Loucy (cell line): ENCODE measurements around the gene NCAPD2.

Experiments
- H2AFZ ChIP-seq: fragments of 200-600 bp; sonication (generic); 2 replicates; pipeline ENCODE4 v1.6.0; 2016; ENCODE audit warnings: antibody characterized with exemption, mild to moderate bottlenecking, low read length, moderate library complexity
- H3F3A ChIP-seq: fragments of 200-600 bp; 2 replicates; pipeline ENCODE4 v1.6.0; 2016; ENCODE audit warnings: antibody characterized with exemption, low read depth, mild to moderate bottlenecking
- H3K27me3 ChIP-seq: fragments of 200-600 bp; sonication (generic); 2 replicates; pipeline ENCODE4 v1.6.1; 2014; ENCODE audit warnings: low read length, mild to moderate bottlenecking; ENCODE audit not compliant: insufficient read depth, poor library complexity, severe bottlenecking
- H3K36me3 ChIP-seq: fragments of 200-600 bp; sonication (generic); 2 replicates; pipeline ENCODE4 v1.6.1; 2016; ENCODE audit warnings: low read length; ENCODE audit not compliant: insufficient read depth
- H3K4me1 ChIP-seq: fragments of 200-600 bp; sonication (generic); 2 replicates; pipeline ENCODE4 v1.5.1; 2014; ENCODE audit warnings: low read length, mild to moderate bottlenecking; ENCODE audit not compliant: insufficient read depth, poor library complexity, severe bottlenecking
- H3K4me2 ChIP-seq: fragments of 200-600 bp; sonication (generic); 2 replicates; pipeline ENCODE4 v1.6.0; 2014; ENCODE audit warnings: antibody characterized with exemption, low read length, low read depth, mild to moderate bottlenecking; ENCODE audit not compliant: poor library complexity, severe bottlenecking
- H3K4me3 ChIP-seq: fragments of 200-600 bp; sonication (generic); 2 replicates; pipeline ENCODE4 v1.5.1; 2014; ENCODE audit warnings: low read length, mild to moderate bottlenecking, mixed read lengths; ENCODE audit not compliant: poor library complexity, severe bottlenecking
- H3K79me2 ChIP-seq: fragments of 200-600 bp; sonication (generic); 2 replicates; pipeline ENCODE4 v1.6.1; 2014; ENCODE audit warnings: low read length; ENCODE audit not compliant: insufficient read depth
- H3K9ac ChIP-seq: fragments of 200-600 bp; sonication (generic); 2 replicates; pipeline ENCODE4 v1.6.0; 2014; ENCODE audit warnings: mild to moderate bottlenecking, low read depth, low read length, moderate library complexity; ENCODE audit not compliant: poor library complexity, severe bottlenecking
- H3K9me2 ChIP-seq: fragments of 200-600 bp; sonication (generic); replicated peaks from 2 replicates; pipeline ENCODE4 v1.6.1; 2016; ENCODE audit warnings: low read depth, low read length, mixed read lengths
- H3K9me3 ChIP-seq: fragments of 200-600 bp; sonication (generic); 2 replicates; pipeline ENCODE4 v1.6.1; 2014; ENCODE audit warnings: mild to moderate bottlenecking, antibody characterized with exemption, low read length, low read depth; ENCODE audit not compliant: insufficient read depth
- H4K20me1 ChIP-seq: fragments of 200-600 bp; sonication (generic); 2 replicates; pipeline ENCODE4 v1.6.0; 2014; ENCODE audit warnings: antibody characterized with exemption, low read length, mild to moderate bottlenecking; ENCODE audit not compliant: insufficient read depth, poor library complexity, severe bottlenecking
- CTCF ChIP-seq: fragments of 200-600 bp; sonication (generic); conservative IDR thresholded peaks from 2 replicates; pipeline ENCODE4 v1.5.1; 2014; ENCODE audit warnings: mild to moderate bottlenecking, antibody characterized with exemption, low read length
- EZH2phosphoT487 ChIP-seq: fragments of 200-600 bp; IDR thresholded peaks from 2 replicates; pipeline ENCODE4 v1.6.1; 2018; ENCODE audit warnings: antibody characterized with exemption, mild to moderate bottlenecking, moderate library complexity, borderline replicate concordance

The NCAPD2 gene, protein sequence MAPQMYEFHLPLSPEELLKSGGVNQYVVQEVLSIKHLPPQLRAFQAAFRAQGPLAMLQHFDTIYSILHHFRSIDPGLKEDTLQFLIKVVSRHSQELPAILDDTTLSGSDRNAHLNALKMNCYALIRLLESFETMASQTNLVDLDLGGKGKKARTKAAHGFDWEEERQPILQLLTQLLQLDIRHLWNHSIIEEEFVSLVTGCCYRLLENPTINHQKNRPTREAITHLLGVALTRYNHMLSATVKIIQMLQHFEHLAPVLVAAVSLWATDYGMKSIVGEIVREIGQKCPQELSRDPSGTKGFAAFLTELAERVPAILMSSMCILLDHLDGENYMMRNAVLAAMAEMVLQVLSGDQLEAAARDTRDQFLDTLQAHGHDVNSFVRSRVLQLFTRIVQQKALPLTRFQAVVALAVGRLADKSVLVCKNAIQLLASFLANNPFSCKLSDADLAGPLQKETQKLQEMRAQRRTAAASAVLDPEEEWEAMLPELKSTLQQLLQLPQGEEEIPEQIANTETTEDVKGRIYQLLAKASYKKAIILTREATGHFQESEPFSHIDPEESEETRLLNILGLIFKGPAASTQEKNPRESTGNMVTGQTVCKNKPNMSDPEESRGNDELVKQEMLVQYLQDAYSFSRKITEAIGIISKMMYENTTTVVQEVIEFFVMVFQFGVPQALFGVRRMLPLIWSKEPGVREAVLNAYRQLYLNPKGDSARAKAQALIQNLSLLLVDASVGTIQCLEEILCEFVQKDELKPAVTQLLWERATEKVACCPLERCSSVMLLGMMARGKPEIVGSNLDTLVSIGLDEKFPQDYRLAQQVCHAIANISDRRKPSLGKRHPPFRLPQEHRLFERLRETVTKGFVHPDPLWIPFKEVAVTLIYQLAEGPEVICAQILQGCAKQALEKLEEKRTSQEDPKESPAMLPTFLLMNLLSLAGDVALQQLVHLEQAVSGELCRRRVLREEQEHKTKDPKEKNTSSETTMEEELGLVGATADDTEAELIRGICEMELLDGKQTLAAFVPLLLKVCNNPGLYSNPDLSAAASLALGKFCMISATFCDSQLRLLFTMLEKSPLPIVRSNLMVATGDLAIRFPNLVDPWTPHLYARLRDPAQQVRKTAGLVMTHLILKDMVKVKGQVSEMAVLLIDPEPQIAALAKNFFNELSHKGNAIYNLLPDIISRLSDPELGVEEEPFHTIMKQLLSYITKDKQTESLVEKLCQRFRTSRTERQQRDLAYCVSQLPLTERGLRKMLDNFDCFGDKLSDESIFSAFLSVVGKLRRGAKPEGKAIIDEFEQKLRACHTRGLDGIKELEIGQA (N-terminal part only)

DNA sequence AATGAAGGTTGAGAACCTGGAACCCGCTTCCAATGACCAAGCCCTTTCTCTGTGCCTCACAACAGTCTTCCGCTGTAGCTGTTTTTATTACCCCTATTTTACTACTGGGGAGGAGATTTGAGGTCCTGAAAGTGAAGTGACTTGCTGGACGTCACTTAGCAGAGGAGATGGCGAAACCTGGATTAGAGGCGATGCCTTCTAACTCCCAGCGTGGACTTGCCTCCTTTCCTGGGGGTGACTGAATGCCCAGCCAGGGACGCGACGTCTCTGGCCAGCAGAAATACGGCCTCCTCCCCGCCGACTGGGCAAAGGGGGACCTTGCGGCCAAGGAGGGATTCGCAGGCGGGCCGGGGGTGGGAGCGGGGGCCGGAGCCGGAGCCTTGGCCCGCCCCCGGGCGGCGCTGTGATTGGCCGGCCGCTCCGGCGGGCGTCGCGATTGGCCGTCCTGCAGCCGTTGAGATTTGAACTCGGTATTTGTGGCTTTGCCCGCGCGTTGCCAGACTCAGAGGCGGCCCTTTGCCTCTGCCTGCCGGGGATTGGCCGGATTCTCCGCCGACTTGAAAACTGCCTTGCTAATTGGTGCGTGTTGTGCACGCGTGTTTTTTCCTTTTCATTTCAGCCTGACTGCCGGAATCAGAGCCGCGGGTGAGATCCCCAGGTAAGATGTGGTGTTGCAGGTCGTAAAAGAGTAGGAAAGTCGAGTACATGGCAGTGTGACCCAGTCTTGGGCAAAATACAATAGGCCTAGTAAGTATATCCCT lies at the start of gene NCAPD2:
Gene NCAPD2 (plus strand): TSS at position 606 of the 761 bp plus-strand sequence. CDS start 997 bp downstream, outside the sequence.
- Histone ChIP-seq H3K9ac (peak within 1 kb of the TSS; percentile 98), H3K4me2 (peak within 1 kb of the TSS; percentile 93), H3K9me2 (no peaks in the 10 kb centered on the region), H3F3A (peaks cover 13% of the 10 kb centered on the region), H3K4me1 (peaks cover 40% of the 10 kb centered on the region), H2AFZ (peak within 1 kb of the TSS; percentile 56), H3K4me3 (peak within 1 kb of the TSS; percentile 91), H3K79me2 (peaks cover 61% of the 10 kb centered on the region), H3K9me3 (no peaks in the 10 kb centered on the region), H4K20me1 (peaks cover 31% of the 10 kb centered on the region), H3K36me3 (peaks cover 20% of the 10 kb centered on the region; the same call in 1 of the 2 replicates), H3K27me3 (no peaks in the 10 kb centered on the region)
- no peak; the same call in 1 of the 2 replicates for TF ChIP-seq CTCF
- TF ChIP-seq EZH2phosphoT487, result no peak

DNA sequence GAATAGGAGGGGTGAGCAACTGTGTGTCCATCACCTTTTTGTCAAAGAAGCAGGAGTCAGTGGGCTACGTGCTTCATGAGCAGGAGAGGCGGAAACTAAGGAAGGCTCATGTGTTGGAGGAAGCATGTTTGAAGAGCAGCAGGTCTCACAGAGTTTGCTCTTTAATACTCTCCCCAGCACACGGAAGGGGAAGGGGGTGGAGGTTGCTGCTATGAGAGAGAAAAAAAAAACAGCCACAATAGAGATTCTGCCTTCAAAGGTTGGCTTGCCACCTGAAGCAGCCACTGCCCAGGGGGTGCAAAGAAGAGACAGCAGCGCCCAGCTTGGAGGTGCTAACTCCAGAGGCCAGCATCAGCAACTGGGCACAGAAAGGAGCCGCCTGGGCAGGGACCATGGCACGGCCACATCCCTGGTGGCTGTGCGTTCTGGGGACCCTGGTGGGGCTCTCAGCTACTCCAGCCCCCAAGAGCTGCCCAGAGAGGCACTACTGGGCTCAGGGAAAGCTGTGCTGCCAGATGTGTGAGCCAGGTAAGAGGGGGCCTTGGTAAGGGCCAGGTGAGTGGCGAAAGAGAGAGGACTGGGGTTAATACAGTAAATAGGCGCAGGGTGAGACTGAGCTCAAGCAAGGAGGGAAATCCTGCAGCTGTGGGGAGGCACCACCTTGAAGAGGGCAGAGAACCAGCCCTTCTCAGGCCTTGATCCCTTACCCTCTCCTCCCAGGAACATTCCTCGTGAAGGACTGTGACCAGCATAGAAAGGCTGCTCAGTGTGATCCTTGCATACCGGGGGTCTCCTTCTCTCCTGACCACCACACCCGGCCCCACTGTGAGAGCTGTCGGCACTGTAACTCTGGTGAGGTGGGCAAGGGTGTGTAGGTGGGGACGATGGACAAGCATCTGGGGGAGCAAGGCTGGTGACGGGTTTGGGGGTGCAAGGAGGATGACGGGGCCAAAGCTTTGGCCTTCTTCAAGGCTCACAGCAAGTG lies 48.9 kb upstream of the NCAPD2 start, which contains the start of gene CD27:
Gene CD27 (plus strand): TSS at position 252 of the 985 bp plus-strand sequence. CDS start 141 bp downstream, at position 393.
- Histone ChIP-seq H3K79me2 (peaks cover 2% of the 10 kb centered on the region; the same call in 1 of the 2 replicates), H3K4me1 (peaks cover 22% of the 10 kb centered on the region), H3K36me3 (no peaks in the 10 kb centered on the region), H3K9me3 (no peaks in the 10 kb centered on the region), H4K20me1 (no peaks in the 10 kb centered on the region), H3K27me3 (no peaks in the 10 kb centered on the region), H3K4me3 (no peak within 1 kb of the TSS), H3K4me2 (peak within 1 kb of the TSS; percentile 40), H3F3A (no peaks in the 10 kb centered on the region), H3K9ac (peak within 1 kb of the TSS; percentile 32), H2AFZ (0 out of 2 replicates have a peak within 1 kb of the TSS, but pooled peaks have one; percentile 54), H3K9me2 (no peaks in the 10 kb centered on the region)
- no peak for TF ChIP-seq CTCF
- TF ChIP-seq EZH2phosphoT487, result no peak
